Body of pancreas (tissue), 4 donors: ENCODE measurements around the gene IER2. TPM values are rescaled to one million over a fixed set of nuclear protein-coding genes. Genes with fewer than 3 reads are reported as not detected.
A peak's percentile ranks its signal among the peaks of the same experiment; 100 is the strongest.

Experiments used
- ATAC-seq: fragments of 150-250 bp; one replicate; pipeline ENCODE4 v1.9.1; 2016
- DNase-seq, 4 donors: peaks; one replicate each; pipeline ENCODE4 v3.0.0-alpha.2; 2019
- H3K27ac ChIP-seq, 4 donors: fragments of 200-600 bp; sonication (generic); 1 replicate in 3 of 4; 2 replicates in 1 of 4; pipeline versions ENCODE4 v1.5.1 to v1.6.1; 2016 to 2019; ENCODE audit warnings: mild to moderate bottlenecking in 1 of 4, mixed read lengths in 1 of 4, moderate library complexity in 1 of 4
- H3K27me3 ChIP-seq, 2 donors: fragments of 200-600 bp; sonication (generic); one replicate each; pipeline ENCODE4 v1.6.0; 2016; ENCODE audit warnings: mild to moderate bottlenecking in 1 of 2
- H3K36me3 ChIP-seq, 2 donors: fragments of 200-600 bp; sonication (generic); replicated peaks in 1 of 2; 2 replicates each; pipeline ENCODE4 v1.5.1; 2016; ENCODE audit warnings: low read depth in 2 of 2; ENCODE audit not compliant: insufficient read depth in 1 of 2
- H3K4me1 ChIP-seq: fragments of 200-600 bp; sonication (generic); one replicate; pipeline ENCODE4 v1.6.0; 2016
- H3K4me3 ChIP-seq, 2 donors: fragments of 200-600 bp; sonication (generic); 1 replicate in 1 of 2; 2 replicates in 1 of 2; pipeline ENCODE4 v1.5.1; 2016 to 2019
- H3K9me3 ChIP-seq, 3 donors: fragments of 200-600 bp; sonication (generic); 1 replicate in 2 of 3; 2 replicates in 1 of 3; pipeline ENCODE4 v1.5.1; 2016
- CTCF ChIP-seq, 7 experiments: fragments of 450-650 bp in 4 of 7; fragments of 200-600 bp in 3 of 7; sonication (generic) in 3 of 7; IDR thresholded peaks; one replicate each; pipeline ENCODE4 v1.5.1; 2016 to 2019; ENCODE audit warnings: antibody characterized with exemption in 7 of 7
- POLR2A ChIP-seq, 3 donors: fragments of 450-650 bp; IDR thresholded peaks; one replicate each; pipeline ENCODE4 v1.6.1; 2016; ENCODE audit warnings: antibody characterized with exemption in 3 of 3, mild to moderate bottlenecking in 2 of 3
- WGBS, 2 donors: methylation state at CpG; one replicate each; pipeline ENCODE4 v1.1.5; 2017; 5-methylcytosine and 5-hydroxymethylcytosine counted together
- intact Hi-C: fragments of 100-400 bp; cut with DNase I; formaldehyde crosslinking; loops from one replicate; pipeline ENCODE4 v1.15.1; 2023
- total RNA-seq, 2 donors: library from RNA; depleted of rRNA; stranded (reverse); fragments of >200 nt; gene quantifications; one replicate each; pipeline ENCODE4 v1.1.0, GENCODE V29; 2016

The IER2 gene, protein sequence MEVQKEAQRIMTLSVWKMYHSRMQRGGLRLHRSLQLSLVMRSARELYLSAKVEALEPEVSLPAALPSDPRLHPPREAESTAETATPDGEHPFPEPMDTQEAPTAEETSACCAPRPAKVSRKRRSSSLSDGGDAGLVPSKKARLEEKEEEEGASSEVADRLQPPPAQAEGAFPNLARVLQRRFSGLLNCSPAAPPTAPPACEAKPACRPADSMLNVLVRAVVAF
- total RNA-seq = 100 to 1,000 TPM; 162 to 857 TPM

DNA sequence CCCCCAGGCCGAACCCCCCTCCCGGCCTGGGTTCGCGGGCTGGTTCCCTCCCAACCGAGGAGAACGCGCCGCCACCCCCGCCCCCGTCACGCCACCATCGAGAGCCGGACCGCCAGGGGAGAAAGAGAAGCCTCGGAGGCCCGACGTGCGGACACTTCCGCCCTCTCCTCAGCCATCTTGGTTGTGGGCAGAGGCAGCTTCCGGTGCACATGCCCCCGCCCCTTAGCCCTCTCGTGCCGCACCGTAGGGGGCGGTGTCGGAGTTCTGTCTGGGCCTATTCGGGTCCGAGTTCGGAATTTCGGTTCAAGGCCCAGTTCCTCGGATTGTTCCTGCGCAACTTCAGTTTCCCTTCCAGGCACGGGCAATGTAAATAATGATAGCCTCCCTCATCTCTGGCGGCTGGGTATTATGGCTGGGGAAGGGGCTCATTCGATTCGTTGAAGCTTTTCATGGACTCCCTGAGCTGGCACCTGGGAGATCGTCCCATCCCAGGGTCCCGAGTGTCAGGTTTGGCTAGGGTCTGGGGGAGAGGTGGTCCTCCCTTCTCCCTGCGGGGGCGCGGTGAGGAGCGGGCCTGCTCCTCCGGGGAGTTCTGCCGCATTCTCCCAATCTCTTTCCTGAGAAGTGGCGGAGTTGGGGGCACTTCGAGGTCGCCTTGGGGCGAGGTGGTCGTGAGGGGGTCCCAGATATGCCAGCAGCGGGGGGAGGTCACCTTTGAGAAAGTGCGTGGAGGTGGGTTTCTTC is at the start of gene IER2, which contains the start of gene STX10:
IER2 (plus strand) TSS at position 225 of the 744 bp plus-strand sequence. CDS start 2,776 bp downstream, outside the sequence.
STX10 (minus strand) TSS at position 189 of the 744 bp plus-strand sequence. CDS start 202 bp downstream, outside the sequence.
- Histone ChIP-seq H3K36me3 (no peaks in the 10 kb centered on the region), H3K9me3 (no peaks in the 10 kb centered on the region), H3K27me3 (no peaks in the 10 kb centered on the region), H3K27ac (peak within 1 kb of the TSS; percentile 98 to 100 (median 100)), H3K4me1 (peaks cover 26% of the 10 kb centered on the region), H3K4me3 (peak within 1 kb of the TSS; percentile 43 to 68)
- DNase-seq (peak; percentile 95 to 97 (median 96)), ATAC-seq (peak; percentile 54)
- intact Hi-C loops = no loop called here
- TF ChIP-seq CTCF (IDR thresholded peaks at IDR 0.05) (peak; percentile 42 to 89 (median 78)), POLR2A (IDR thresholded peaks at IDR 0.05) (peak; percentile 70 to 93 (median 89))
- WGBS, 2 donors = 0% methylated on average over 17 to 41 of the region's 51 CpGs

- ATAC-seq (no peak), DNase-seq (no peak)
- 40 to 42% methylated on average over 10 to 18 of the region's 18 CpGs for WGBS, 2 donors
- H3K27me3 ChIP-seq = peaks cover 0 to 10% of the 10 kb centered on the region in 2 donors
- intact Hi-C loops = no loop called here
- H3K27ac ChIP-seq = no peak overlapping the region
- no peak overlapping the region for H3K4me3 ChIP-seq
- H3K36me3 ChIP-seq = no peaks in the 10 kb centered on the region
- H3K9me3 ChIP-seq = no peaks in the 10 kb centered on the region
- peaks cover 31% of the 10 kb centered on the region for H3K4me1 ChIP-seq
- TF ChIP-seq POLR2A (IDR thresholded peaks at IDR 0.05) = no peak
- TF ChIP-seq CTCF (IDR thresholded peaks at IDR 0.05) = peak in 2 of 7 experiments; percentile 5 to 10
These were observed 49.2 kb upstream of the IER2 start for GRCh38 chr19:13100841-13101589.

DNA sequence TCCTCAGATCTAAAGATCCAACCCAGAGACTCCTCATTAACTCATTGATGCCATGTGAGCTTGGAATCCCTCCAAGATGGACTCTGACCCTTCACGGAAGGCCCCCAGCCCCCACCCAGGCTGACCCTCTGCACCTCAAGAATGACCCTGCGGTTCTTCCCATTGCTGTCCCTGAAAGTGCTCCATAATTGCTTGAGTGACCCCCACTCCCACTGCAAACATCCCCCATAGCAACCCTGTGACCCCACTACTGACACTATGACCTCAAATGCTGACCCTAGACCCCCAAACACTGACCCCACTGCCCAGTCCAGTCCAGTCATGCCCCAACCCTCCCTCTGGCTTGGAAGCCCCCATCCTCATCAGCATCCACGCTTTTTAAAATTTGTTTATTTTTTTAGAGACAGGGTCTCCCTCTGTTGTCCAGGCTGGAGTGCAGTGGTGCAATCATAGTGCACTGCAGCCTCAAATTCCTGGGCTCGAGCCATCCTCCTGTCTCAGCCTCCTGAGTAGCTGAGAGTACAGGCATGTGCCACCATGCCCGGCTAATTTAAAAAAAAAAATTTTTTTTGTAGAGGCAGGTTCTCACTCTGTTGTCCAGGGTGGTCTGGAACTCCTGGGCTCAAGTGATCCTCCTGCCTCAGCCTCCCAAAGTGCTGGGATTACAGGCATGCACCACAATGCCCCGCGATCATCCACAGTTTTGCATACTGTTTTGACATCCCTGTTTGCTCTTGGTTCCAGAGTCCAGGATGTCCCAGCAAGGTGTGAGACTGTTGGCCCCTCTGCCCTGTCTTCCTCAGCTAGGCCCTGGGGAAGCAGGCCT is 48.4 kb upstream of the IER2 start:
- ATAC-seq = no peak
- Histone ChIP-seq H3K9me3 (no peaks in the 10 kb centered on the region), H3K4me3 (no peak overlapping the region), H3K36me3 (no peaks in the 10 kb centered on the region), H3K4me1 (peaks cover 31% of the 10 kb centered on the region), H3K27ac (peak overlapping the region in 2 of 4 donors; percentile 62 to 77), H3K27me3 (peaks cover 0 to 10% of the 10 kb centered on the region in 2 donors)
- intact Hi-C loops = no loop called here
- WGBS, 2 donors = 64 to 65% methylated on average over 5 to 7 of the region's 7 CpGs
- no peak for TF ChIP-seq CTCF (IDR thresholded peaks at IDR 0.05)
- no peak for TF ChIP-seq POLR2A (IDR thresholded peaks at IDR 0.05)
- no peak for DNase-seq

DNA sequence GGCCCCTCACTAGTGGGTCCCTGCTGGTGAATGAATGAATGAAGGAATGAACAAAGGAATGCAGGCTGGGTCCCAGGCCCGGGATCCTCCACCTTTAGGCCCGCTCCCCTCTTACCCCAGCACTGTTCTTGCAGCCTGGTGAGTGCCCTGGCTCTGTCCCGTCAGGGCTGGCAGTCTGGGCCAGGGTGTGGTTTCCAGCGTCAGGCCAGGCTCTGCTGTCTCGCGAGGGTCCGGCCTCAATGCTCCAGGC is 47.9 kb upstream of the IER2 start:
- no peak for ATAC-seq
- Histone ChIP-seq H3K9me3 (no peaks in the 10 kb centered on the region), H3K4me1 (peaks cover 29% of the 10 kb centered on the region), H3K4me3 (no peak overlapping the region), H3K36me3 (no peaks in the 10 kb centered on the region), H3K27me3 (peaks cover 0 to 8% of the 10 kb centered on the region in 2 donors), H3K27ac (peak overlapping the region in 2 of 4 donors; percentile 62 to 77)
- intact Hi-C loops = no loop called here
- DNase-seq = no peak
- TF ChIP-seq POLR2A (IDR thresholded peaks at IDR 0.05) = no peak
- TF ChIP-seq CTCF (IDR thresholded peaks at IDR 0.05) = no peak
- 29% methylated on average over 3 of the region's 7 CpGs; no CpG with 5 or more reads in 1 of the 2 donors for WGBS, 2 donors
